Activated CD4-positive, alpha-beta memory T cell treated with anti-CD3 and anti-CD28 coated beads for 36 hours (primary cell): Measurements from ENCODE around the gene LRRC63. TPM values are rescaled to one million over a fixed set of nuclear protein-coding genes. Genes with fewer than 3 reads are reported as not detected.
"Not testable (repeated sequence)": the region's sequence is repeated elsewhere in the genome, so short reads cannot be mapped to it uniquely, and the experiment has no call there.

Source experiments
- CTCF ChIA-PET: fragments of 350-600 bp; sonication (Branson Sonifier 250); formaldehyde crosslinking; loops from one replicate; lab custom pipeline; 2021; ENCODE audit warnings: antibody characterized with exemption, inconsistent platforms; lab: Charles Lee
- POLR2A ChIA-PET: fragments of 350-600 bp; sonication (Branson Sonifier 250); formaldehyde crosslinking; loops from one replicate; lab custom pipeline; 2021; ENCODE audit warnings: antibody characterized with exemption; lab: Charles Lee
- DNase-seq: peaks from one replicate; pipeline ENCODE4 v3.0.0-alpha.2; 2020
- H3K27ac Mint-ChIP-seq: one replicate; pipeline ENCODE4 v1.8.0; 2021; ENCODE audit warnings: mixed read lengths
- H3K27me3 Mint-ChIP-seq: one replicate; pipeline ENCODE4 v1.8.0; 2021; ENCODE audit warnings: mixed read lengths
- H3K36me3 Mint-ChIP-seq: one replicate; pipeline ENCODE4 v1.8.0; 2021; ENCODE audit warnings: mixed read lengths
- H3K4me1 Mint-ChIP-seq: one replicate; pipeline ENCODE4 v1.8.0; 2021; ENCODE audit warnings: low read depth, mixed read lengths
- H3K4me3 Mint-ChIP-seq: one replicate; pipeline ENCODE4 v1.8.0; 2021; ENCODE audit warnings: mild to moderate bottlenecking, mixed read lengths
- H3K9me3 Mint-ChIP-seq: one replicate; pipeline ENCODE4 v1.8.0; 2021; ENCODE audit warnings: mixed read lengths
- intact Hi-C: fragments of 100-400 bp; cut with micrococcal nuclease; formaldehyde crosslinking; loops from one replicate; pipeline ENCODE4 v1.15.1; 2023
- total RNA-seq, 2 experiments: library from RNA; stranded (reverse); gene quantifications; one replicate each; pipeline ENCODE4 v1.2.3, GENCODE V29; 2021

LRRC63 gene
- total RNA-seq, 2 experiments from 2014 or later: 0.45 to 0.63 TPM

DNA sequence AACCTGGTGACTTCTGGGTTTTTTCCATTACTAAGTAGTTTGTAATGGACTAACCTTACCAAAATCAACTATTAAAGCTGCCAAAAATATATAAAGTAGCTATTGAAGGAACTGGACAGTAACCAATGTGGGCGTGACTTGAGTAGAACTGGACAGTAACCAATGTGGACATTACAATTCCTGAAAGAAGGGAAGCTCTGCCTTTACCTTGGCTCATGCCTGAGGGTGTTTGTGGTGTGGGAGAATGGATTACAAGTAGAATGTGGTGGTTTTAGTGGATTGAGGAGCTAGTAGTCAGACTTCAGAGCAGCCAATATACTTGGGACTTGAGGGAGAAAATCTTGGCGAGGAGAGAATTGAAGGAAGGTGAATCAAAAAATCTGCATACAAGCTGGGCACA lies 17.5 kb downstream of the LRRC63 start:
- POLR2A ChIA-PET: no interaction called here
- H3K27me3 Mint-ChIP-seq: no peaks in the 10 kb centered on the region
- CTCF ChIA-PET: no interaction called here
- H3K9me3 Mint-ChIP-seq: peaks cover 21% of the 10 kb centered on the region
- no peak for DNase-seq
- intact Hi-C loops: no loop called here
- H3K27ac Mint-ChIP-seq: no peak overlapping the region
- H3K4me3 Mint-ChIP-seq: no peak overlapping the region
- H3K36me3 Mint-ChIP-seq: peaks cover 9% of the 10 kb centered on the region
- no peaks in the 10 kb centered on the region for H3K4me1 Mint-ChIP-seq

DNA sequence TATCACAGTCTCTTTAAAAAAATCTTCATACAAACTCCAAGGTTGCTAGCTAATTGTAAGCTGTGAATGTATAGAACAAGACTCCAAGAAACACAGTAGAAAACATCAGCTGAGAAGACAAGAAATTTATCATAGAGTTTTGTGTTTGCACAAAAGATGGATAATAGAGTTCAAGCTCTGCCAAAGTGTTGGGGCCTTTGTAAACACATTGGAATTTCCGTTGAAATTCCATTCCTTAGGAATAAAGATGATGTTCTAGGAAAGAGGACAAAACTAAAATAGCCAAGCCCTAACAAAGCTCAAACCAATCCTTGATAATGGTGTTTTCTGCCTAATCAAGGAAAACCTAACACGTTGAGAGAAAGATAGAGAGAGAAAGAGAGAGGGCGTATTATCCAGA lies 20.6 kb downstream of the LRRC63 start:
- intact Hi-C loops: no loop called here
- Mint-ChIP-seq H3K27me3 (no peaks in the 10 kb centered on the region), H3K27ac (no peak overlapping the region), H3K36me3 (peaks cover 26% of the 10 kb centered on the region), H3K4me3 (no peak overlapping the region), H3K4me1 (no peaks in the 10 kb centered on the region), H3K9me3 (peaks cover 32% of the 10 kb centered on the region)
- POLR2A ChIA-PET: no interaction called here
- no peak for DNase-seq
- CTCF ChIA-PET: no interaction called here

DNA sequence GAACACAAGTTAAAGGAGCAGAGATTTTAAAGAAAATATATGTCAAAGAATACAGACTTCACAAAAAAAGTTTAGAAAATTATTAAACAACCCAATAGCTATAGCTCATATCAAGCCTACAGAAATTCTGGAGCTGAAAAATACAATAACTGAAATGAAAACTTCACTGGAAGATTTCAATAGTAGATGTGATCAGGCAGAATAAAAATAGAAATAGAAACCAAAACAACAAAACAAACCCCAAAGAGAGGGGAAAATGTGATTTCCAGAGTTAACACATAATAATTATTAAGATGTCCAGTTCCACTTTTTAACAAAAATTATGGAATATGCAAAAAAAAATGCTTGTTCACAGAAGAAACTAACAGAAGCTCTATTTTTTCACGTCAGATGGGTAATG lies 23.6 kb downstream of the LRRC63 start:
- CTCF ChIA-PET: no interaction called here
- peaks cover 29% of the 10 kb centered on the region for H3K9me3 Mint-ChIP-seq
- H3K27ac Mint-ChIP-seq: no peak overlapping the region
- no peak overlapping the region for H3K4me3 Mint-ChIP-seq
- no peaks in the 10 kb centered on the region for H3K27me3 Mint-ChIP-seq
- POLR2A ChIA-PET: no interaction called here
- DNase-seq: no peak
- intact Hi-C loops: no loop called here
- no peaks in the 10 kb centered on the region for H3K4me1 Mint-ChIP-seq
- peaks cover 27% of the 10 kb centered on the region for H3K36me3 Mint-ChIP-seq

DNA sequence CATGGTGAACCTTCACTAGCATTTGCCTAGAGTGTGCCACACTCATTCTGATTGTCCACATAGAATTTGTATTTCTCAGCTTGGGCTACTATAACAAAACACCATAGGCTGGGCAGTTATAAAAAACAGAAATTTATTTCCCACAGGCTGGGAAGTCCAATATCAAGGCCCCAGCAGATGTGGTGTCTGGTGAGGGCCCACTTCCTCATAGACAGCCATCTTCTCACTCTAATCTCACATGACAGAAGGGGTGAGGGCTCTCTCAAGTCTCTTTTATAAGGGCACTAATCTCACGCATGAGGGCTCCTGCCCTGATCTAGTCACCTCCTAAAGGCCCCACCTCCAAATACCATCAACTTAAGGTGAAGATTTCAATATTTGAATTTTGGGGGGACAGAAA lies 53.6 kb downstream of the LRRC63 start:
- Mint-ChIP-seq H3K4me3 (no peak overlapping the region), H3K27ac (no peak overlapping the region), H3K9me3 (no peaks in the 10 kb centered on the region), H3K36me3 (no peaks in the 10 kb centered on the region), H3K27me3 (no peaks in the 10 kb centered on the region), H3K4me1 (no peaks in the 10 kb centered on the region)
- ChIA-PET POLR2A (no interaction called here), CTCF (no interaction called here)
- DNase-seq: no peak
- intact Hi-C loops: no loop called here

DNA sequence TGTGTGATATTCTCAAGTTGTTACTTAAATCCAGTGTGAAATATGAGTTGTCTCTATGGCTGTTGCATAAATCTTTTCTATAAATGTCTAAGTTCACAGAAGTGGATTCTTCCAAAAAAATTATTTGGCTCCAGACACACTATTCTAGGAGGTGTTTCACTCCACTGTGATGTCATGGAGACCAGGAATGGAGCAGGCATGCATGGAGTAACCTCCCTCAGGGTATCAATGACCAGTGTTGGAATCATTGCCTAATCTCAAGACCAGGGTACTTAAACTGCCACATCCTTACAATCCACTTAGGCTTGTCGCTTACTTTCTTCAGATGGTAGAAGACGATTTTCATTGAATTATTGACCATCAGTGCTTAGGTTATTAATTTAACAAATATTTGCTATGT lies 55.4 kb downstream of the LRRC63 start:
- H3K4me1 Mint-ChIP-seq: no peaks in the 10 kb centered on the region
- CTCF ChIA-PET: no interaction called here
- H3K4me3 Mint-ChIP-seq: no peak overlapping the region
- no peak overlapping the region for H3K27ac Mint-ChIP-seq
- no peaks in the 10 kb centered on the region for H3K9me3 Mint-ChIP-seq
- intact Hi-C loops: no loop called here
- POLR2A ChIA-PET: no interaction called here
- no peak for DNase-seq
- H3K27me3 Mint-ChIP-seq: no peaks in the 10 kb centered on the region
- H3K36me3 Mint-ChIP-seq: no peaks in the 10 kb centered on the region

DNA sequence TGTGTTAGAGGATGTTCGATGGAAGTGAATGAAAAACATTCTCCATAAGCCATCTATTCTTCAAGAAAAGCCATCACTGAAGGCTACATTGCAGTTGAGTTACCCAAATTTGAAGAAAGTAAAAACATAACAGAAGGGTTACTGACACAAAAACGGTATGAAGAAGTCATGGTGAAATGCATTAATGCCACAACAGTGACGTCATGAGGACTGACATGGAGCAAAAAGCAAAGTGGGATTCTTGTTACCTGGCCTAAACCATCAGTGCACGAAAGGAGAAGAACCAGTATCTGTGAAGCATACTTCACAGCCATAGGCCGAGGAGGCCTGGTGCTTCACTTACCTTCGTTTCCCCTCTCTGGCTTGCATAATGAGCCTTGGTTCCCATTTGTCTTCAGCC lies 58.7 kb downstream of the LRRC63 start:
- CTCF ChIA-PET: no interaction called here
- no peaks in the 10 kb centered on the region for H3K9me3 Mint-ChIP-seq
- intact Hi-C loops: no loop called here
- H3K4me1 Mint-ChIP-seq: no peaks in the 10 kb centered on the region
- POLR2A ChIA-PET: no interaction called here
- H3K27ac Mint-ChIP-seq: no peak overlapping the region
- no peaks in the 10 kb centered on the region for H3K27me3 Mint-ChIP-seq
- no peak overlapping the region for H3K4me3 Mint-ChIP-seq
- no peaks in the 10 kb centered on the region for H3K36me3 Mint-ChIP-seq
- no peak for DNase-seq

DNA sequence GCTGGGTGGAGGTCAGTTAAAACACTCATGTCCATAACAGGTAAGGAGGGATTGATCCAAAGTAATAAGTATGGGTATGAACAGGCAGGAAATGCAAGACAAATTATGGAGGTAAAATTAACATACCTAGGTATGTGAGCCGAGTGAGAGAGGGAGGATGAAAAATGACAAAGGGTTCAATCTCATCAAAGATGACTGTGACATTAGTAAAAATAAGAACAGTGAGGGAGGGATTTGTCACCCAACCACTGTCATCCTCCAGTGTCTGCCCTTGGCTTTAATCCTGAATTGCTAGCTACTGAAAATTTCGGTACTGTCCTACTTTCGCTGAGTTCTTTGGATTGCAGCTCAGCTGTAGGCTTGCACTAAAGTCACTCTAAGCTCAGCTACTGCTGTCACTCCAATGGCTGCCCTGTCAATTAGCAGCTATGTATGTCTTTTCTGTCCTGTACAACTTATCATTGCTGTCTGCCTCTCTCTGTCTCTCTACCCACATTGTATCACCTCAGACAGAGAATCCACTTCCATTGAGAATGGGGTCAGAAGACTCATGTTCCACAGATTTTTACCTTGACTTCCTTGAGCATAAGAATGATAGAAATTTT lies 62.5 kb downstream of the LRRC63 start:
- peaks cover 1% of the 10 kb centered on the region for H3K27me3 Mint-ChIP-seq
- intact Hi-C loops: no loop called here
- no peaks in the 10 kb centered on the region for H3K36me3 Mint-ChIP-seq
- no peak for DNase-seq
- POLR2A ChIA-PET: interaction anchor here (0.9 kb wide), 1 partner anchor 104 kb away, joined by 3 read pairs; no protein-coding TSS in a partner anchor
- no peaks in the 10 kb centered on the region for H3K9me3 Mint-ChIP-seq
- H3K4me3 Mint-ChIP-seq: no peak overlapping the region
- CTCF ChIA-PET: interaction anchor here (0.6 kb wide), 1 partner anchor 217 kb away, joined by 3 read pairs; no protein-coding TSS in a partner anchor
- no peaks in the 10 kb centered on the region for H3K4me1 Mint-ChIP-seq
- no peak overlapping the region for H3K27ac Mint-ChIP-seq

DNA sequence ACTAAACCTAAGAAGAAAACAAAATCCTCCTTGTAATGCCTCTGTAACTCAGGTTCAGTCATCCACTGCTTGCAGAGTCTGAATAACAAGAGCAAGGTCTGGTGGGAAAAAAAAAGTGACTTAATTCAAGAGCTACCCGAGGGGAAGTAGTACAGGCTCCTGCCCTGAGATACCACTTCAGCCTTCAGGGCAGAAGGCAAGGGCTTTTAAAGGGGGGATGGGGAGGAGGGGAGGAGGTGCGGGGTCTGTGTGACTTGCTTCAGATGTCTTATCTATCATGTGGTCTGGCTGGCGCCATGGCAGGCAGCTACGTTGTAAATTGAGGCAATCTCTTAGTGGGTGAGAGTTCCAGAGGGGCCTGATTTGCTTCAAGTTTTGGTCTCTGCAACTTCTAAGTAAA lies 66.7 kb downstream of the LRRC63 start:
- intact Hi-C loops: no loop called here
- CTCF ChIA-PET: interaction anchor here (0.9 to 1.5 kb wide), 2 partner anchors 9 to 12 kb away, joined by 3 to 4 read pairs; no protein-coding TSS in a partner anchor
- Mint-ChIP-seq H3K4me3 (no peak overlapping the region), H3K4me1 (no peaks in the 10 kb centered on the region), H3K9me3 (no peaks in the 10 kb centered on the region), H3K36me3 (no peaks in the 10 kb centered on the region), H3K27me3 (peaks cover 1% of the 10 kb centered on the region), H3K27ac (no peak overlapping the region)
- POLR2A ChIA-PET: no interaction called here
- DNase-seq: no peak

DNA sequence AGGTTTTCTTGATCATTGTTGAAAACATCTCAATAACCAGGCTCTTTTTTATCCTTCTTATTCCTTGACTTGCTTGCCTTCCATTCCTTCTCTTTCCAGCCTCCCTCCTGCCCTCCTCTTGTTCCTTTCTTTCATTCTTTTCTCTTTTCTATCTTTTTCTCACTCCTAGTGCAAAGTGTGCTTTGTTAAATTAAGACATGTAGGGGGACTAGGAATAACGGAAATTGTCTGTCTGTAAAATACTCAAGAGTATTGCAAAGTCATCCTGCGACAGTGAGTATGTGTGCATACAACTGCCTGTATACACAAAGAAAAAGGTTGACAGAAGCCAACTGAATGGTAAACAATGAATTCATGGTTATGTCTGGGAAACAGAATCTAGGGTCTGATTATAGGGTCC lies 70.1 kb downstream of the LRRC63 start:
- Mint-ChIP-seq H3K27ac (no peak overlapping the region), H3K9me3 (no peaks in the 10 kb centered on the region), H3K27me3 (no peaks in the 10 kb centered on the region), H3K4me3 (no peak overlapping the region), H3K36me3 (no peaks in the 10 kb centered on the region), H3K4me1 (no peaks in the 10 kb centered on the region)
- no peak for DNase-seq
- intact Hi-C loops: no loop called here
- POLR2A ChIA-PET: no interaction called here
- CTCF ChIA-PET: interaction anchor here (1.1 kb wide), 1 partner anchor 7 kb away, joined by 3 read pairs; no protein-coding TSS in a partner anchor

DNA sequence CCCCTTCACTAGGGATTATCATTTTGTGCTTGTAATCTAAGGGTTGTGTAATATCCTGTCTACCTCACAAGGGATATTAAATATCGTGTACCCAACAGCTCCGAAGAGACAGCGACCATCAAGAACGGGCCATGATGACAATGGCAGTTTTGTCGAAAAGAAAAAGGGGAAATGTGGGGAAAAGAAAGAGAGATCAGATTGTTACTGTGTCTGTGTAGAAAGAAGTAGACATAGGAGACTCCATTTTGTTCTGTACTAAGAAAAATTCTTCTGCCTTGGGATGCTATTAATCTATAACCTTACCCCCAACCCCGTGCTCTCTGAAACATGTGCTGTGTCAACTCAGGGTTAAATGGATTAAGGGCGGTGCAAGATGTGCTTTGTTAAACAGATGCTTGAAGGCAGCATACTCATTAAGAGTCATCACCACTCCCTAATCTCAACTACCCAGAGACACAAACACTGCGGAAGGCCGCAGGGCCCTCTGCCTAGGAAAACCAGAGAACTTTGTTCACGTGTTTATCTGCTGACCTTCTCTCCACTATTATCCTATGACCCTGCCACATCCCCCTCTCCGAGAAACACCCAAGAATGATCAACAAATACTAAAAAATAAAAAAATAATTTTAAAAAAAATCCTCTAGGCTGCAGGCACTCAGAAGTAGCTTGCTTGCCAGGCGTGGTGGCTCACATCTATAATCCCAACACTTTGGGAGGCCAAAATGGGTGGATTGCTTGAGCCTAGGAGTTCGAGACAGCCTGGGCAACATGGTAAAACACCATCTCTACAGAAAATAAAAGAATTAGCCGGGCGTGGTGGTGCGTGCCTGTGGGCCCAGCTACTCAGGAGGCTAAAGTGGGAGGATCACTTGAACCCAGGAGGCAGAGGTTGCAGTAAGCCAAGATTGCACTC lies 72.4 kb downstream of the LRRC63 start:
- DNase-seq, H3K27ac Mint-ChIP-seq, intact Hi-C loops, H3K4me1 Mint-ChIP-seq, H3K9me3 Mint-ChIP-seq, H3K27me3 Mint-ChIP-seq, H3K4me3 Mint-ChIP-seq, H3K36me3 Mint-ChIP-seq, POLR2A ChIA-PET: not testable (repeated sequence)
- CTCF ChIA-PET: interaction anchor here (0.7 to 1.3 kb wide), 2 partner anchors 97 to 125 kb away, joined by 3 to 4 read pairs; no protein-coding TSS in a partner anchor

DNA sequence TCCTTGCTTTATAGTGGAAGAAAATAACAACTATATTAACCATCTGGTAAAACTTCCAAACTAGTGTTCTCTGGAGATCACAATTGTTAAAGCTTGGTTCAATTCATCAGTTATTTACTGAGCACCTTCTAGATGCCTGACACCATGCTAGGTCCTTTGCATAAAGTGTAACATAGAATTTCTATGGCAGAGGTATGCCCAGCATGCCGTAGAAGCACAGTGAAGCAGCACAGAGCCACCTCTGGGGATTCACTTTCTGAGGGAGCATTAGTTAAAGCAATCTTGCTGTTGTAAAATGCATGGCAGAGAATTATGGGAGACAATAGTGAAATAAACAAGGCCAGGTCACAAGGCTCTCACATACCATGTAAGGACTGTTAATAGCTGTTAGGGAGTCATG lies 75.2 kb downstream of the LRRC63 start:
- intact Hi-C loops: loop anchor here (5.0 kb wide), 1 partner anchor 35 kb away; no protein-coding TSS in a partner anchor
- Mint-ChIP-seq H3K27ac (no peak overlapping the region), H3K4me1 (peaks cover 14% of the 10 kb centered on the region), H3K27me3 (no peaks in the 10 kb centered on the region), H3K36me3 (no peaks in the 10 kb centered on the region), H3K4me3 (no peak overlapping the region), H3K9me3 (no peaks in the 10 kb centered on the region)
- ChIA-PET CTCF (interaction anchor here (0.7 to 1.8 kb wide), 2 partner anchors 8 to 9 kb away, joined by 3 to 4 read pairs; no protein-coding TSS in a partner anchor), POLR2A (no interaction called here)
- DNase-seq: no peak

DNA sequence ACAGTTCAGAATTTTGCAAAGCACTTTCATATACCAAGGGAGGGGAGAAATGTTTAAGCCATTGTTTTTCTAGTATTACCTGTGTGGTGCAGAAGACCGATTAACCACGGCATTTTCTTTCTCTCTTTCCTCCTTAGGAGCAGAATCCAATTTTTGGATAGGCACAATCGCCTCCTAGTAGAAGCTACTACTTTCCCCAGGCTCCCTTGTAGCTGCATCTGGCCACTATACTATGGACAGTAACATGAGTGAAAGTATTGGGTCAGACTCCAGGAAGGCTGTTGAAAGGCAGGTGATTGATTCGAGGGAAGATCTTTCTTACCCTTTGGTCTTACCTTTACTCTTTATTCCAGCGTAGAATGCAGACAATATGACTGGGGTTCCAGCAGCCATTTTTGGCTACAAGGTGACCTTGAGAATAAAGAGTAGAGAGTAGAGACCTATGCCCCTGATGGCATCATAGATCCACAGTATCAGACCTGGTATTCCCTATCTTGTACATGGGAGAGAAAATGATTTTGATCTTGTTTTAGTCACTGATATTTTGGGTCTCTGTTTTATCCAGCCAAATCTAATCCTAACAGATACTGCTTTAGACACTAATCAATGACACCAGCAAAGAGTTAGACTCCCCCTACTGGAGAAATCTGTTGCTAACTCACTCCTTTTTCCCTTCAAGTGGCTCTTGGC lies 77.0 kb downstream of the LRRC63 start:
- no peak for DNase-seq
- peaks cover 22% of the 10 kb centered on the region for H3K4me1 Mint-ChIP-seq
- H3K27ac Mint-ChIP-seq: no peak overlapping the region

More for the DNA sequence above, 77.0 kb downstream of the LRRC63 start:
- intact Hi-C loops: loop anchor here (1.0 to 5.0 kb wide), 3 partner anchors 34 to 162 kb away; no protein-coding TSS in a partner anchor
- Mint-ChIP-seq H3K36me3 (no peaks in the 10 kb centered on the region), H3K4me3 (no peak overlapping the region), H3K27me3 (no peaks in the 10 kb centered on the region), H3K9me3 (no peaks in the 10 kb centered on the region)
- ChIA-PET POLR2A (no interaction called here), CTCF (interaction anchor here (0.6 to 4.6 kb wide), 14 partner anchors 8 to 481 kb away, joined by 3 to 31 read pairs (median 4); no protein-coding TSS in a partner anchor)
